GM12892 (cell line): ENCODE results near the gene GMEB2.
A peak's percentile ranks its signal among the peaks of the same experiment; 100 is the strongest.

ENCODE experiments used
- DNase-seq: peaks from one replicate; pipeline ENCODE4 v3.0.0; 2011; ENCODE audit not compliant: insufficient read length
- FAIRE-seq: peaks from 2 replicates; lab custom pipeline; 2011; peaks lifted over from hg19 to GRCh38; lab: Jason Lieb, UNC
- POLR2A ChIP-seq: IDR thresholded peaks from 2 replicates; pipeline ENCODE4 v1.6.1; 2011; ENCODE audit warnings: low read depth, low read length, control low read depth
- POLR2AphosphoS5 ChIP-seq: IDR thresholded peaks from 2 replicates; pipeline ENCODE4 v1.6.1; 2011; ENCODE audit warnings: low read depth, low read length, control low read depth
- TAF1 ChIP-seq: IDR thresholded peaks from 2 replicates; pipeline ENCODE4 v1.6.1; 2011; ENCODE audit warnings: low read depth, mild to moderate bottlenecking, control low read depth, low read length, borderline replicate concordance

The GMEB2 gene

GRCh38 chr20:63628246-63628975, 1.5 kb upstream of the GMEB2 start:
- FAIRE-seq = no peak
- peak; percentile 61; the same call in 1 of the 2 replicates for TF ChIP-seq TAF1
- TF ChIP-seq POLR2AphosphoS5 = no peak
- no peak for DNase-seq

GRCh38 chr20:63627751-63628245, 897 bp upstream of the GMEB2 start:
- TF ChIP-seq TAF1 (no peak), POLR2AphosphoS5 (no peak), POLR2A (no peak)
- no peak for FAIRE-seq
- no peak for DNase-seq

- TF ChIP-seq POLR2A = peak; percentile 85
- TF ChIP-seq POLR2AphosphoS5 = peak; percentile 72
- peak; percentile 72; the same call in 1 of the 2 replicates for TF ChIP-seq TAF1
- peak; percentile 96 for DNase-seq
- peak; percentile 87 for FAIRE-seq
Measured at GRCh38 chr20:63627129-63627750, 339 bp upstream of the GMEB2 start.

- DNase-seq (no peak), FAIRE-seq (no peak)
- peak; percentile 92 for TF ChIP-seq POLR2AphosphoS5
- no peak for TF ChIP-seq TAF1
- TF ChIP-seq POLR2A = peak; percentile 84
Measured at GRCh38 chr20:63625771-63626423, 1.0 kb downstream of the GMEB2 start.

- FAIRE-seq (no peak), DNase-seq (no peak)
- TF ChIP-seq POLR2AphosphoS5 = no peak
- TF ChIP-seq POLR2A = no peak
- TF ChIP-seq TAF1 = no peak
Measured at GRCh38 chr20:63624486-63624885, 2.4 kb downstream of the GMEB2 start.

GRCh38 chr20:63622732-63623131, 4.2 kb downstream of the GMEB2 start:
- no peak for DNase-seq
- no peak for TF ChIP-seq POLR2A
- no peak for TF ChIP-seq TAF1
- no peak for TF ChIP-seq POLR2AphosphoS5
- FAIRE-seq = no peak

- FAIRE-seq (no peak), DNase-seq (no peak)
- TF ChIP-seq POLR2A (no peak), TAF1 (no peak), POLR2AphosphoS5 (no peak)
Measured at GRCh38 chr20:63622096-63622495, 4.8 kb downstream of the GMEB2 start.

- TF ChIP-seq POLR2AphosphoS5 (no peak), POLR2A (no peak), TAF1 (no peak)
- FAIRE-seq (no peak), DNase-seq (no peak)
Measured at GRCh38 chr20:63620991-63621390, 5.9 kb downstream of the GMEB2 start.

GRCh38 chr20:63619505-63619904, 7.4 kb downstream of the GMEB2 start:
- DNase-seq (no peak), FAIRE-seq (no peak)
- TF ChIP-seq TAF1 = no peak
- no peak for TF ChIP-seq POLR2AphosphoS5

GRCh38 chr20:63619086-63619485, 7.8 kb downstream of the GMEB2 start:
- TF ChIP-seq POLR2A (no peak), TAF1 (no peak)
- FAIRE-seq = no peak
- no peak for DNase-seq

- FAIRE-seq = no peak
- TF ChIP-seq POLR2A (no peak), POLR2AphosphoS5 (no peak), TAF1 (no peak)
- no peak for DNase-seq
Measured at GRCh38 chr20:63618291-63618980, 8.5 kb downstream of the GMEB2 start.
